HCT116 (cell line): ENCODE measurements around the gene COL5A1. TPM values are rescaled to one million over a fixed set of nuclear protein-coding genes. Genes with fewer than 3 reads are reported as not detected.

Experiments
- ATAC-seq: fragments of 200-7000 bp; cut with Tn5 transposase; 2 replicates; pipeline ENCODE4 v1.9.1; 2020; ENCODE audit warnings: mild to moderate bottlenecking, moderate library complexity
- BruUV-seq: library from RNA; stranded (reverse); fragments of 400-500 nt; replicated peaks from 2 replicates; lab custom pipeline; 2021; lab: Mats Ljungman, UMichigan
- CTCF ChIA-PET: fragments of 300-600 bp; sonication (Branson Sonifier 250); formaldehyde crosslinking; loops from one replicate; lab custom pipeline; 2021; ENCODE audit warnings: antibody characterized with exemption; lab: Charles Lee
- POLR2A ChIA-PET: fragments of 300-600, 350-600 bp; sonication (Branson Sonifier 250); formaldehyde crosslinking; loops from one replicate; lab custom pipeline; 2021; ENCODE audit warnings: antibody characterized with exemption; lab: Charles Lee
- RAD21 ChIA-PET, 2 experiments: fragments of 300-600 bp; sonication (Branson Sonifier 250); formaldehyde crosslinking; loops; one replicate each; lab custom pipeline; 2023; ENCODE audit warnings: low total read pairs in 2 of 2; ENCODE audit not compliant: uncharacterized antibody in 2 of 2, unreplicated experiment in 2 of 2, low non-redundant PET in 1 of 2; lab: Charles Lee
- DNase-seq: peaks from one replicate; pipeline ENCODE4 v3.0.0-alpha.2; 2010; ENCODE audit warnings: low read depth, low spot score
- H2AFZ ChIP-seq: fragments of 200-600 bp; shearing (Covaris generic), sonication (generic); 2 replicates; pipeline ENCODE4 v1.6.1; 2017; ENCODE audit warnings: low read depth, mixed run types, mixed read lengths, antibody characterized with exemption, low read length; ENCODE audit not compliant: poor library complexity, severe bottlenecking
- H3K27ac ChIP-seq: 2 replicates; pipeline ENCODE4 v1.5.1; 2012; ENCODE audit warnings: low read depth, low read length
- H3K27me3 ChIP-seq: fragments of 200-600 bp; sonication (generic); 2 replicates; pipeline ENCODE4 v1.6.1; 2016; ENCODE audit warnings: mixed run types, low read length, mixed read lengths; ENCODE audit not compliant: insufficient read depth
- H3K36me3 ChIP-seq, 2 experiments: fragments of 200-500 bp in 1 of 2; fragments of 200-600 bp in 1 of 2; sonication (Bioruptor generic) in 1 of 2; sonication (generic) in 1 of 2; 2 replicates each; pipeline versions ENCODE4 v1.5.1 to v1.6.1; 2014 to 2016; ENCODE audit warnings: low read length in 2 of 2, inconsistent platforms in 1 of 2, mixed read lengths in 1 of 2, mixed run types in 1 of 2; ENCODE audit not compliant: insufficient read depth in 2 of 2, control insufficient read depth in 1 of 2
- H3K4me1 ChIP-seq, 2 experiments: fragments of 200-600 bp in 1 of 2; sonication (generic) in 1 of 2; 2 replicates each; pipeline versions ENCODE4 v1.5.1 to v1.6.1; 2012 to 2017; ENCODE audit warnings: low read length in 2 of 2, inconsistent platforms in 1 of 2, mild to moderate bottlenecking in 1 of 2, mixed read lengths in 1 of 2, mixed run types in 1 of 2, moderate library complexity in 1 of 2; ENCODE audit not compliant: insufficient read depth in 2 of 2, control insufficient read depth in 1 of 2
- H3K4me2 ChIP-seq: fragments of 200-600 bp; sonication (generic); 2 replicates; pipeline ENCODE4 v1.6.1; 2017; ENCODE audit warnings: mixed run types, low read length, mixed read lengths
- H3K4me3 ChIP-seq, 2 experiments: fragments of 200-600 bp in 1 of 2; sonication (generic) in 1 of 2; replicated peaks in 1 of 2; 2 replicates each; pipeline ENCODE4 v1.5.1; 2011 to 2016; ENCODE audit warnings: low read length in 2 of 2, control low read depth in 1 of 2, low read depth in 1 of 2, mild to moderate bottlenecking in 1 of 2, mixed read lengths in 1 of 2, mixed run types in 1 of 2
- H3K79me2 ChIP-seq: fragments of 200-600 bp; sonication (generic); 2 replicates; pipeline ENCODE4 v1.6.1; 2017; ENCODE audit warnings: mild to moderate bottlenecking, mixed run types, low read length, moderate library complexity, mixed read lengths; ENCODE audit not compliant: insufficient read depth
- H3K9ac ChIP-seq: fragments of 200-600 bp; sonication (generic); 2 replicates; pipeline ENCODE4 v1.6.1; 2016; ENCODE audit warnings: low read length, mixed read lengths
- H3K9me2 ChIP-seq: fragments of 200-600 bp; sonication (generic), shearing (Covaris generic); 2 replicates; pipeline ENCODE4 v1.6.1; 2017; ENCODE audit warnings: mixed run types, mild to moderate bottlenecking, moderate library complexity; ENCODE audit not compliant: insufficient read depth
- H3K9me3 ChIP-seq, 2 experiments: fragments of 200-500 bp in 1 of 2; fragments of 200-600 bp in 1 of 2; sonication (Bioruptor generic) in 1 of 2; sonication (generic) in 1 of 2; 2 replicates each; pipeline ENCODE4 v1.6.1; 2014 to 2017; ENCODE audit warnings: low read length in 2 of 2, mixed read lengths in 2 of 2, inconsistent platforms in 1 of 2, low read depth in 1 of 2, mild to moderate bottlenecking in 1 of 2, mixed run types in 1 of 2, moderate library complexity in 1 of 2; ENCODE audit not compliant: control insufficient read depth in 1 of 2, insufficient read depth in 1 of 2
- H4K20me1 ChIP-seq: fragments of 200-600 bp; sonication (generic), shearing (Covaris generic); 2 replicates; pipeline ENCODE4 v1.6.1; 2017; ENCODE audit warnings: mixed run types, mild to moderate bottlenecking, moderate library complexity; ENCODE audit not compliant: insufficient read depth
- ATF3 ChIP-seq: IDR thresholded peaks from 2 replicates; pipeline ENCODE4 v1.6.1; 2012
- CEBPB ChIP-seq: IDR thresholded peaks from 2 replicates; pipeline ENCODE4 v1.6.1; 2012; ENCODE audit warnings: low read depth
- CTCF ChIP-seq, 3 experiments: fragments of 200-600 bp in 1 of 3; sonication (generic) in 1 of 3; IDR thresholded peaks in 2 of 3; conservative IDR thresholded peaks in 1 of 3; 2 replicates each; pipeline ENCODE4 v1.5.1; 2012 to 2017; ENCODE audit warnings: low read depth in 2 of 3, low read length in 2 of 3, antibody characterized with exemption in 1 of 3, borderline replicate concordance in 1 of 3, control low read depth in 1 of 3, mild to moderate bottlenecking in 1 of 3, mixed read lengths in 1 of 3, mixed run types in 1 of 3, moderate library complexity in 1 of 3; ENCODE audit not compliant: insufficient read depth in 1 of 3
- EGR1 ChIP-seq: IDR thresholded peaks from 2 replicates; pipeline ENCODE4 v1.6.1; 2012; ENCODE audit warnings: low read depth
- EZH2phosphoT487 ChIP-seq: fragments of 200-600 bp; IDR thresholded peaks from 2 replicates; pipeline ENCODE4 v1.6.1; 2018; ENCODE audit warnings: antibody characterized with exemption, borderline replicate concordance
- FOSL1 ChIP-seq: IDR thresholded peaks from 2 replicates; pipeline ENCODE4 v1.6.1; 2012; ENCODE audit warnings: low read depth
- RAD21 ChIP-seq: IDR thresholded peaks from 2 replicates; pipeline ENCODE4 v1.6.1; 2012; ENCODE audit warnings: low read depth, mild to moderate bottlenecking
- YY1 ChIP-seq: IDR thresholded peaks from 2 replicates; pipeline ENCODE4 v1.6.1; 2011; ENCODE audit warnings: low read length, low read depth, moderate library complexity, mild to moderate bottlenecking; ENCODE audit not compliant: insufficient replicate concordance; ENCODE audit errors: extremely low read depth
- ZFX ChIP-seq: fragments of 450-650 bp; IDR thresholded peaks from 2 replicates; pipeline ENCODE4 v1.6.1; 2017
- intact Hi-C: fragments of 100-400 bp; cut with micrococcal nuclease; formaldehyde crosslinking; loops from 2 replicates; pipeline ENCODE4 v1.10.0; 2022
- total RNA-seq: library from RNA; stranded (reverse); gene quantifications from one replicate; pipeline ENCODE4 v1.2.1, GENCODE V29; 2021; ENCODE audit not compliant: unreplicated experiment
- TF ChIP-seq, protein P1 (sequence below): IDR thresholded peaks from 2 replicates; pipeline ENCODE4 v1.6.1; 2012
- TF ChIP-seq, protein P2 (sequence below): IDR thresholded peaks from 2 replicates; pipeline ENCODE4 v1.6.1; 2012; ENCODE audit warnings: low read depth

COL5A1 gene
- total RNA-seq, 1 experiment from 2014 or later: 0.30 TPM

GRCh38 chr9:134723491-134724190 is 82.0 kb downstream of the COL5A1 start:
- Histone ChIP-seq H3K27me3 (peaks cover 43% of the 10 kb centered on the region), H3K4me1 (no peaks in the 10 kb centered on the region), H3K9me2 (no peaks in the 10 kb centered on the region), H3K79me2 (no peaks in the 10 kb centered on the region), H3K9ac (no peak overlapping the region), H3K4me3 (no peak overlapping the region), H3K4me2 (no peak overlapping the region), H3K36me3 (no peaks in the 10 kb centered on the region), H3K9me3 (no peaks in the 10 kb centered on the region), H3K27ac (no peak overlapping the region), H2AFZ (no peak overlapping the region), H4K20me1 (no peaks in the 10 kb centered on the region)
- ChIA-PET RAD21 (no interaction called here), POLR2A (no interaction called here), CTCF (no interaction called here)
- TF ChIP-seq EGR1 (no peak), RAD21 (no peak), ATF3 (no peak), YY1 (no peak)
- TF ChIP-seq, protein P1, sequence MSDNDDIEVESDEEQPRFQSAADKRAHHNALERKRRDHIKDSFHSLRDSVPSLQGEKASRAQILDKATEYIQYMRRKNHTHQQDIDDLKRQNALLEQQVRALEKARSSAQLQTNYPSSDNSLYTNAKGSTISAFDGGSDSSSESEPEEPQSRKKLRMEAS: no peak
- ATAC-seq (no peak), DNase-seq (no peak)
- intact Hi-C loops: no loop called here
- BruUV-seq: no TSS peak

GRCh38 chr9:134724202-134724911 is 82.8 kb downstream of the COL5A1 start:
- ChIA-PET CTCF (no interaction called here), RAD21 (no interaction called here)
- BruUV-seq: no TSS peak

More at GRCh38 chr9:134724202-134724911, 82.8 kb downstream of the COL5A1 start:
- Histone ChIP-seq H3K9me2 (no peaks in the 10 kb centered on the region), H3K9me3 (no peaks in the 10 kb centered on the region), H3K4me3 (no peak overlapping the region), H3K4me1 (no peaks in the 10 kb centered on the region), H4K20me1 (no peaks in the 10 kb centered on the region), H3K9ac (no peak overlapping the region), H3K4me2 (no peak overlapping the region), H3K27ac (no peak overlapping the region), H3K79me2 (no peaks in the 10 kb centered on the region), H3K36me3 (no peaks in the 10 kb centered on the region), H2AFZ (no peak overlapping the region), H3K27me3 (peaks cover 43% of the 10 kb centered on the region)
- no peak for TF ChIP-seq CEBPB
- TF ChIP-seq EZH2phosphoT487: no peak
- TF ChIP-seq FOSL1: no peak
- no peak for TF ChIP-seq EGR1
- TF ChIP-seq ZFX: no peak
- TF ChIP-seq, protein P2, sequence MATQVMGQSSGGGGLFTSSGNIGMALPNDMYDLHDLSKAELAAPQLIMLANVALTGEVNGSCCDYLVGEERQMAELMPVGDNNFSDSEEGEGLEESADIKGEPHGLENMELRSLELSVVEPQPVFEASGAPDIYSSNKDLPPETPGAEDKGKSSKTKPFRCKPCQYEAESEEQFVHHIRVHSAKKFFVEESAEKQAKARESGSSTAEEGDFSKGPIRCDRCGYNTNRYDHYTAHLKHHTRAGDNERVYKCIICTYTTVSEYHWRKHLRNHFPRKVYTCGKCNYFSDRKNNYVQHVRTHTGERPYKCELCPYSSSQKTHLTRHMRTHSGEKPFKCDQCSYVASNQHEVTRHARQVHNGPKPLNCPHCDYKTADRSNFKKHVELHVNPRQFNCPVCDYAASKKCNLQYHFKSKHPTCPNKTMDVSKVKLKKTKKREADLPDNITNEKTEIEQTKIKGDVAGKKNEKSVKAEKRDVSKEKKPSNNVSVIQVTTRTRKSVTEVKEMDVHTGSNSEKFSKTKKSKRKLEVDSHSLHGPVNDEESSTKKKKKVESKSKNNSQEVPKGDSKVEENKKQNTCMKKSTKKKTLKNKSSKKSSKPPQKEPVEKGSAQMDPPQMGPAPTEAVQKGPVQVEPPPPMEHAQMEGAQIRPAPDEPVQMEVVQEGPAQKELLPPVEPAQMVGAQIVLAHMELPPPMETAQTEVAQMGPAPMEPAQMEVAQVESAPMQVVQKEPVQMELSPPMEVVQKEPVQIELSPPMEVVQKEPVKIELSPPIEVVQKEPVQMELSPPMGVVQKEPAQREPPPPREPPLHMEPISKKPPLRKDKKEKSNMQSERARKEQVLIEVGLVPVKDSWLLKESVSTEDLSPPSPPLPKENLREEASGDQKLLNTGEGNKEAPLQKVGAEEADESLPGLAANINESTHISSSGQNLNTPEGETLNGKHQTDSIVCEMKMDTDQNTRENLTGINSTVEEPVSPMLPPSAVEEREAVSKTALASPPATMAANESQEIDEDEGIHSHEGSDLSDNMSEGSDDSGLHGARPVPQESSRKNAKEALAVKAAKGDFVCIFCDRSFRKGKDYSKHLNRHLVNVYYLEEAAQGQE: no peak
- no peak for TF ChIP-seq YY1
- no peak for TF ChIP-seq RAD21
- no peak for TF ChIP-seq CTCF (IDR thresholded peaks at IDR 0.05 in 2 of 3, conservative IDR thresholded peaks at IDR 0.05 in 1 of 3; ENCODE audit: borderline replicate concordance in 1 of 3, insufficient read depth in 1 of 3, low read depth in 2 of 3, low read length in 2 of 3)
- ATAC-seq: no peak
- intact Hi-C loops: no loop called here
- POLR2A ChIA-PET: no interaction called here
- no peak for DNase-seq
